HEK293 (cell line): ENCODE measurements around the gene PARD3.

Experiments used
- MEIS1 ChIP-seq: sonication (generic); formaldehyde crosslinking; IDR thresholded peaks from 2 replicates; pipeline ENCODE4 v1.8.1; 2022; ENCODE audit warnings: missing genetic modification reagents, mild to moderate bottlenecking, borderline replicate concordance
- YY1 ChIP-seq: fragments of 450-650 bp; formaldehyde crosslinking; IDR thresholded peaks from 2 replicates; pipeline ENCODE4 v1.5.1; 2018; ENCODE audit warnings: missing biosample characterization, missing genetic modification characterization
- ZNF571 ChIP-seq: fragments of 450-650 bp; formaldehyde crosslinking; IDR thresholded peaks from 2 replicates; pipeline ENCODE4 v1.5.0; 2017; ENCODE audit warnings: missing biosample characterization, missing genetic modification characterization
- ZSCAN16 ChIP-seq: fragments of 450-650 bp; formaldehyde crosslinking; IDR thresholded peaks from 2 replicates; pipeline ENCODE4 v1.5.1; 2016; ENCODE audit warnings: missing biosample characterization, missing genetic modification characterization
- TF ChIP-seq, protein P1 (sequence below): fragments of 450-650 bp; formaldehyde crosslinking; IDR thresholded peaks from 2 replicates; pipeline ENCODE4 v1.5.1; 2016; ENCODE audit warnings: missing biosample characterization, missing genetic modification characterization
- TF ChIP-seq, protein P2 (sequence below): fragments of 450-650 bp; formaldehyde crosslinking; IDR thresholded peaks from 2 replicates; pipeline ENCODE4 v1.5.1; 2016; ENCODE audit warnings: missing biosample characterization, missing genetic modification characterization

DNA sequence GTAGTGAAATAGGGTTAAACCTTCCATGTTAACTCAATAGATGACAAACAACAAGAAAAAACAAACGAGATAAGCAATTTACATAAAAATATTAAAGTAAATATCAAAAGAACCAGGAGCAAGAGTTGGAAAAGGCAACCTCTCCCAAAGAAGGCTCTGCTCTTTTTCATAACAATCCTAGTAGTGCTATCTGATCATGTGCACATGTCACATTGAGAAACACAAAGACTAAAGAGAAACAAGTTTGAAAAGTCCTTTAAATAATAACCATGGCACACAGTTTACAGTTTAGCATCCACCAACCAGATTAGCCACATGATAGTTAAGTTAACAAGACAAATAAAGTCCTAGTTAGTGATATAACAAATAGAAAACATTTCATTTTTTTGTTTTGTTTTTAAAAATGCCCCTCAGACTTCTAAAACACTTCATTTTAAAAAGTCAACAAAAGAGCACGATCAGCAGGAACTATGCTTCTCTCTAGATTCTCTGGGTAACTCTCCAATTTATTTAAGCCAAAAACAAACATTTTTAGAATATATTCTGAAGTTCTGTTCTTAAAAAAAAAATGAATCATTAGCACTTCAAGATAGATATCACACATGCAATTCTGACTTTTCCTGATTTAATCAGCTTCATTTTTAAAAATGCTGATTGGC, 110.4 kb downstream of the PARD3 start:
- TF ChIP-seq ZNF571 (tag by site-specific recombination) (no peak), YY1 (no peak), ZSCAN16 (tag by site-specific recombination) (no peak), MEIS1 (CRISPR knock-in tag) (no peak)
- TF ChIP-seq, protein P1, sequence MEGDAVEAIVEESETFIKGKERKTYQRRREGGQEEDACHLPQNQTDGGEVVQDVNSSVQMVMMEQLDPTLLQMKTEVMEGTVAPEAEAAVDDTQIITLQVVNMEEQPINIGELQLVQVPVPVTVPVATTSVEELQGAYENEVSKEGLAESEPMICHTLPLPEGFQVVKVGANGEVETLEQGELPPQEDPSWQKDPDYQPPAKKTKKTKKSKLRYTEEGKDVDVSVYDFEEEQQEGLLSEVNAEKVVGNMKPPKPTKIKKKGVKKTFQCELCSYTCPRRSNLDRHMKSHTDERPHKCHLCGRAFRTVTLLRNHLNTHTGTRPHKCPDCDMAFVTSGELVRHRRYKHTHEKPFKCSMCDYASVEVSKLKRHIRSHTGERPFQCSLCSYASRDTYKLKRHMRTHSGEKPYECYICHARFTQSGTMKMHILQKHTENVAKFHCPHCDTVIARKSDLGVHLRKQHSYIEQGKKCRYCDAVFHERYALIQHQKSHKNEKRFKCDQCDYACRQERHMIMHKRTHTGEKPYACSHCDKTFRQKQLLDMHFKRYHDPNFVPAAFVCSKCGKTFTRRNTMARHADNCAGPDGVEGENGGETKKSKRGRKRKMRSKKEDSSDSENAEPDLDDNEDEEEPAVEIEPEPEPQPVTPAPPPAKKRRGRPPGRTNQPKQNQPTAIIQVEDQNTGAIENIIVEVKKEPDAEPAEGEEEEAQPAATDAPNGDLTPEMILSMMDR: no peak
- TF ChIP-seq, protein P2, sequence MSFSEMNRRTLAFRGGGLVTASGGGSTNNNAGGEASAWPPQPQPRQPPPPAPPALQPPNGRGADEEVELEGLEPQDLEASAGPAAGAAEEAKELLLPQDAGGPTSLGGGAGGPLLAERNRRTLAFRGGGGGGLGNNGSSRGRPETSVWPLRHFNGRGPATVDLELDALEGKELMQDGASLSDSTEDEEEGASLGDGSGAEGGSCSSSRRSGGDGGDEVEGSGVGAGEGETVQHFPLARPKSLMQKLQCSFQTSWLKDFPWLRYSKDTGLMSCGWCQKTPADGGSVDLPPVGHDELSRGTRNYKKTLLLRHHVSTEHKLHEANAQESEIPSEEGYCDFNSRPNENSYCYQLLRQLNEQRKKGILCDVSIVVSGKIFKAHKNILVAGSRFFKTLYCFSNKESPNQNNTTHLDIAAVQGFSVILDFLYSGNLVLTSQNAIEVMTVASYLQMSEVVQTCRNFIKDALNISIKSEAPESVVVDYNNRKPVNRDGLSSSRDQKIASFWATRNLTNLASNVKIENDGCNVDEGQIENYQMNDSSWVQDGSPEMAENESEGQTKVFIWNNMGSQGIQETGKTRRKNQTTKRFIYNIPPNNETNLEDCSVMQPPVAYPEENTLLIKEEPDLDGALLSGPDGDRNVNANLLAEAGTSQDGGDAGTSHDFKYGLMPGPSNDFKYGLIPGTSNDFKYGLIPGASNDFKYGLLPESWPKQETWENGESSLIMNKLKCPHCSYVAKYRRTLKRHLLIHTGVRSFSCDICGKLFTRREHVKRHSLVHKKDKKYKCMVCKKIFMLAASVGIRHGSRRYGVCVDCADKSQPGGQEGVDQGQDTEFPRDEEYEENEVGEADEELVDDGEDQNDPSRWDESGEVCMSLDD (tag by site-specific recombination): no peak
